ENCODE measurements around the gene CPD. TPM values are rescaled to one million over a fixed set of nuclear protein-coding genes. Genes with fewer than 3 reads are reported as not detected.

CPD gene
- total RNA-seq, 4 donors from 2014 or later: 38.5 to 112 (median 60.3) TPM

GRCh38 chr17:30360086-30360808 is 18.5 kb upstream of the CPD start:
- TF ChIP-seq EP300 (IDR thresholded peaks at IDR 0.05) (no peak), POLR2A (IDR thresholded peaks at IDR 0.05) (no peak)
- TF ChIP-seq, protein P1, sequence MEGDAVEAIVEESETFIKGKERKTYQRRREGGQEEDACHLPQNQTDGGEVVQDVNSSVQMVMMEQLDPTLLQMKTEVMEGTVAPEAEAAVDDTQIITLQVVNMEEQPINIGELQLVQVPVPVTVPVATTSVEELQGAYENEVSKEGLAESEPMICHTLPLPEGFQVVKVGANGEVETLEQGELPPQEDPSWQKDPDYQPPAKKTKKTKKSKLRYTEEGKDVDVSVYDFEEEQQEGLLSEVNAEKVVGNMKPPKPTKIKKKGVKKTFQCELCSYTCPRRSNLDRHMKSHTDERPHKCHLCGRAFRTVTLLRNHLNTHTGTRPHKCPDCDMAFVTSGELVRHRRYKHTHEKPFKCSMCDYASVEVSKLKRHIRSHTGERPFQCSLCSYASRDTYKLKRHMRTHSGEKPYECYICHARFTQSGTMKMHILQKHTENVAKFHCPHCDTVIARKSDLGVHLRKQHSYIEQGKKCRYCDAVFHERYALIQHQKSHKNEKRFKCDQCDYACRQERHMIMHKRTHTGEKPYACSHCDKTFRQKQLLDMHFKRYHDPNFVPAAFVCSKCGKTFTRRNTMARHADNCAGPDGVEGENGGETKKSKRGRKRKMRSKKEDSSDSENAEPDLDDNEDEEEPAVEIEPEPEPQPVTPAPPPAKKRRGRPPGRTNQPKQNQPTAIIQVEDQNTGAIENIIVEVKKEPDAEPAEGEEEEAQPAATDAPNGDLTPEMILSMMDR (IDR thresholded peaks at IDR 0.05): no peak
- H3K9me3 ChIP-seq: peaks cover 0 to 17% (median 0%) of the 10 kb centered on the region in 4 donors
- 76 to 79% methylated on average over 8 of the region's 8 CpGs for WGBS, 2 donors
- DNase-seq (ENCODE audit: low spot score in 2 of 2): no peak
- no peak overlapping the region for H3K4me3 ChIP-seq
- H3K36me3 ChIP-seq: no peaks in the 10 kb centered on the region
- no peaks in the 10 kb centered on the region for H3K4me1 ChIP-seq
- H3K27me3 ChIP-seq: no peaks in the 10 kb centered on the region
- no peak overlapping the region for H3K27ac ChIP-seq

- WGBS, 2 donors: 90 to 94% methylated on average over 4 of the region's 4 CpGs
- TF ChIP-seq, protein P1 (IDR thresholded peaks at IDR 0.05): no peak
- TF ChIP-seq POLR2A (IDR thresholded peaks at IDR 0.05) (no peak), EP300 (IDR thresholded peaks at IDR 0.05) (no peak)
Observed at GRCh38 chr17:30361766-30362279, 16.9 kb upstream of the CPD start.

DNA sequence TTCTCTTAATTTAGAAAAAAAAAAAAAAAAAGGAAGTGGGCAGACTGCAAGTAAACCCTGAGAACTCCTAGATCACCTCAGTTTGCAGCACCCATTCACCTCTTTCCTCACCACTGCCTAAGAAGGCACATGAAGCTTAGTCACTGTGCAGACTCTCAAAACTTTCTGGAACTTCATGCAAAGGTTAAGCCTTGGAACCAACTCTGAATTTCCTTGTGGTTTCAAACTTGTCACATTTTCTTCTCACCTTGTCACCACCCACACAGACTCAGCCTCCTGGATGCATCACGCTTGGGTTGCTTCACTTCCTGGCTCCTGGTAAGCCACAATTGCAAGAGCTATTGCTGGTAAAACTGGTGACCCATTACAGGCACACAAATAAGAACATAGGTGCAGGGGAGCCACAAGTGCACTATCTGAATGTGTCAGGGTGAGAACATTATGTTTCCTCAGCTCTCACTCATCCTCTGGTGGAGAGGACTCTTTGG is 15.0 kb upstream of the CPD start:
- TF ChIP-seq POLR2A (IDR thresholded peaks at IDR 0.05) (no peak), EP300 (IDR thresholded peaks at IDR 0.05) (no peak)
- TF ChIP-seq, protein P1 (IDR thresholded peaks at IDR 0.05): no peak
- Histone ChIP-seq H3K4me1 (no peaks in the 10 kb centered on the region), H3K4me3 (no peak overlapping the region), H3K27ac (no peak overlapping the region), H3K9me3 (peaks cover 0 to 17% (median 0%) of the 10 kb centered on the region in 4 donors), H3K36me3 (no peaks in the 10 kb centered on the region), H3K27me3 (no peaks in the 10 kb centered on the region)
- DNase-seq (ENCODE audit: low spot score in 2 of 2): no peak
- 27 to 59% methylated on average over 1 of the region's 1 CpG for WGBS, 2 donors

More at GRCh38 chr17:30361766-30362279, 16.9 kb upstream of the CPD start:
- no peak overlapping the region for H3K4me3 ChIP-seq
- peaks cover 0 to 17% (median 0%) of the 10 kb centered on the region in 4 donors for H3K9me3 ChIP-seq
- DNase-seq (ENCODE audit: low spot score in 2 of 2): no peak
- H3K27ac ChIP-seq: no peak overlapping the region
- no peaks in the 10 kb centered on the region for H3K27me3 ChIP-seq
- no peaks in the 10 kb centered on the region for H3K4me1 ChIP-seq
- no peaks in the 10 kb centered on the region for H3K36me3 ChIP-seq

DNA sequence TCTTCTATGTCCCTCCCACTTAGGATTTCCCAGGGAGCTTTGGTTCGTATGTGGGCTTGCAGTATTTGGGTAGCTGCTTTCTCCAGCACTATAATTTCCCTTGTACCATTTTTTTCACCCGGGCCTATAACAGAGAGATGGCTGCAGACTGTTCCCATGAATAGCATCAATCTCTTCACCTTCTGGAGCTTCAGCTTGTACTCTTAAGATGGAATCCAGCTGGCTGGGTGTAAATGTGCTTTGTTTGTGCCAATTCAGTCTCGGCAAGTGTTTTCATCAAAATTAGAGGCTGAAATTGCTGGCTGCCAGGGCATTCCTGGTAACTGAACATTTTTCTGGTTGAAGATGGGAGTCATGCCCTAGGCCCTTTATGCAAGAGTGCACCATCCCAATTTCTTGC is 12.2 kb upstream of the CPD start:
- Histone ChIP-seq H3K27me3 (no peaks in the 10 kb centered on the region), H3K27ac (no peak overlapping the region), H3K9me3 (peaks cover 0 to 12% (median 0%) of the 10 kb centered on the region in 4 donors), H3K4me3 (no peak overlapping the region), H3K36me3 (no peaks in the 10 kb centered on the region), H3K4me1 (no peaks in the 10 kb centered on the region)
- DNase-seq (ENCODE audit: low spot score in 2 of 2): no peak
- TF ChIP-seq POLR2A (IDR thresholded peaks at IDR 0.05): no peak
- no peak for TF ChIP-seq EP300 (IDR thresholded peaks at IDR 0.05)
- TF ChIP-seq, protein P1 (IDR thresholded peaks at IDR 0.05): no peak
- 49 to 63% methylated on average over 3 of the region's 3 CpGs for WGBS, 2 donors

Data from tibial nerve (tissue), 4 donors.